Heart left ventricle (tissue), 13 donors: Measurements from ENCODE around the gene DDX54.

Experiments
- POLR2A ChIP-seq, 2 donors: fragments of 450-650 bp; IDR thresholded peaks; one replicate each; pipeline ENCODE4 v1.6.1; 2017; ENCODE audit warnings: antibody characterized with exemption in 2 of 2, mild to moderate bottlenecking in 2 of 2, moderate library complexity in 2 of 2
- TF ChIP-seq, protein P1 (sequence below), 12 donors: fragments of 200-600 bp; sonication (generic) in 4 of 12; IDR thresholded peaks; one replicate each; pipeline versions ENCODE4 v1.5.0 to v1.8.0; 2018 to 2022; ENCODE audit warnings: antibody characterized with exemption in 12 of 12, mild to moderate bottlenecking in 5 of 12
- donor health status: ischemic (EF 13 %, LVEDD 7.1; RV severe dilation, severe dysfunction).
- donor health status: DM: no; HTN: yes; CAD: no.
- donor health status: DM: no; HTN: no; CAD: no.
- donor health status: ischemic (EF 25% LVEDD 6.9; RV normal size, moderate dysfunction).
- donor health status: ischemic (EF 25% LVEDD 5.7; RV mildly dilated, moderate dysfunction).
- donor health status: ischemic (EF 35%, LVEDD 5.7; RV mildly dilated, moderate dysfunction).
- donor health status: nonischemic (EF 11% LVEDD 7.7; RV severe dilation, severe dysfunction).
- donor health status: DM: yes; HTN: yes; CAD: no.
- donor health status: PGD.
- donor health status: ischemic (EF 29% LVEDD 5.4; RV normal size, mild dysfunction).
- donor health status: nonischemic (EF 23%, LVEDD 6.1; RV moderate dilation, normal function).

DNA sequence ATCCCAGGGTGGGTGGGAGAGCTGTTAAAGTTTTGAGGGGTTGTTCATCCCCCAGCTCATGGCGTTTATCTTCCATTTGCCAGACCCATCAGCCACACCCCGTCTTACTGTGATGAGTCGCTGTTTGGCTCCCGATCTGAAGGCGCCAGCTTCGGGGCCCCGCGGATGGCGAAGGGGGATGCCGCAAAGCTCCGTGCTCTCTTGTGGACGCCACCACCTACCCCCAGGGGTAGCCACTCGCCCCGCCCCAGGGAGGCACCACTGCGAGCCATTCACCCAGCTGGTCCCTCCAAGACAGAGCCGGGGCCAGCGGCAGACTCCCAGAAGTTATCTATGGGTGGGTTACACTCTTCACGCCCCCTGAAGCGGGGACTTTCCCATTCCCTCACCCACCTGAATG lies 5.9 kb upstream of the DDX54 start:
- TF ChIP-seq, protein P1, sequence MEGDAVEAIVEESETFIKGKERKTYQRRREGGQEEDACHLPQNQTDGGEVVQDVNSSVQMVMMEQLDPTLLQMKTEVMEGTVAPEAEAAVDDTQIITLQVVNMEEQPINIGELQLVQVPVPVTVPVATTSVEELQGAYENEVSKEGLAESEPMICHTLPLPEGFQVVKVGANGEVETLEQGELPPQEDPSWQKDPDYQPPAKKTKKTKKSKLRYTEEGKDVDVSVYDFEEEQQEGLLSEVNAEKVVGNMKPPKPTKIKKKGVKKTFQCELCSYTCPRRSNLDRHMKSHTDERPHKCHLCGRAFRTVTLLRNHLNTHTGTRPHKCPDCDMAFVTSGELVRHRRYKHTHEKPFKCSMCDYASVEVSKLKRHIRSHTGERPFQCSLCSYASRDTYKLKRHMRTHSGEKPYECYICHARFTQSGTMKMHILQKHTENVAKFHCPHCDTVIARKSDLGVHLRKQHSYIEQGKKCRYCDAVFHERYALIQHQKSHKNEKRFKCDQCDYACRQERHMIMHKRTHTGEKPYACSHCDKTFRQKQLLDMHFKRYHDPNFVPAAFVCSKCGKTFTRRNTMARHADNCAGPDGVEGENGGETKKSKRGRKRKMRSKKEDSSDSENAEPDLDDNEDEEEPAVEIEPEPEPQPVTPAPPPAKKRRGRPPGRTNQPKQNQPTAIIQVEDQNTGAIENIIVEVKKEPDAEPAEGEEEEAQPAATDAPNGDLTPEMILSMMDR (IDR thresholded peaks at IDR 0.05) = no peak
- no peak for TF ChIP-seq POLR2A (IDR thresholded peaks at IDR 0.05)
